Kidney (tissue), 14 donors: ENCODE results near the gene CDKL4. TPM values are rescaled to one million over a fixed set of nuclear protein-coding genes. Genes with fewer than 3 reads are reported as not detected.
"Not testable (repeated sequence)": the region's sequence is repeated elsewhere in the genome, so short reads cannot be mapped to it uniquely, and the experiment has no call there.

Source experiments
- DNase-seq, 5 donors: peaks; one replicate each; pipeline ENCODE4 v3.0.0-alpha.2; 2013 to 2020
- FAIRE-seq: peaks from 2 replicates; lab custom pipeline; 2012; peaks lifted over from hg19 to GRCh38; lab: Jason Lieb, UNC
- H3K27ac ChIP-seq, 2 donors: one replicate each; pipeline ENCODE4 v1.7.0; 2013; ENCODE audit warnings: low read depth in 2 of 2, low read length in 2 of 2, inconsistent platforms in 1 of 2
- H3K27me3 ChIP-seq: one replicate; pipeline ENCODE4 v1.7.1; 2013; ENCODE audit warnings: low read length, inconsistent platforms; ENCODE audit not compliant: control insufficient read depth, insufficient read depth
- H3K36me3 ChIP-seq, 3 donors: one replicate each; pipeline versions ENCODE4 v1.7.0 to v1.7.1; 2013; ENCODE audit warnings: low read length in 3 of 3, control low read depth in 1 of 3, inconsistent platforms in 1 of 3; ENCODE audit not compliant: insufficient read depth in 3 of 3, control insufficient read depth in 2 of 3
- H3K4me1 ChIP-seq, 3 donors: one replicate each; pipeline versions ENCODE4 v1.7.0 to v1.7.1; 2013; ENCODE audit warnings: low read length in 3 of 3, inconsistent platforms in 1 of 3, low read depth in 1 of 3; ENCODE audit not compliant: control insufficient read depth in 2 of 3, insufficient read depth in 2 of 3
- H3K4me3 ChIP-seq, 3 donors: one replicate each; pipeline versions ENCODE4 v1.7.0 to v1.8.1; 2013; ENCODE audit warnings: low read length in 3 of 3, control low read depth in 1 of 3, inconsistent platforms in 1 of 3
- H3K9ac ChIP-seq, 3 donors: one replicate each; pipeline versions ENCODE4 v1.7.0 to v1.7.1; 2013; ENCODE audit warnings: low read length in 3 of 3, control low read depth in 1 of 3, inconsistent platforms in 1 of 3
- H3K9me3 ChIP-seq, 3 donors: one replicate each; pipeline versions ENCODE4 v1.7.0 to v1.7.1; 2013; ENCODE audit warnings: low read length in 3 of 3, control low read depth in 1 of 3, inconsistent platforms in 1 of 3; ENCODE audit not compliant: control insufficient read depth in 2 of 3, insufficient read depth in 1 of 3
- CTCF ChIP-seq: IDR thresholded peaks from 3 replicates; pipeline ENCODE4 v1.5.1; 2012; ENCODE audit warnings: mild to moderate bottlenecking, moderate library complexity, borderline replicate concordance; ENCODE audit not compliant: insufficient read depth; ENCODE audit errors: extremely low read depth
- intact Hi-C: fragments of 100-400 bp; cut with DNase I; formaldehyde crosslinking; loops from one replicate; pipeline ENCODE4 v1.11.1; 2022
- polyA plus RNA-seq: library from polyadenylated mRNA; stranded (reverse); fragments of 350-450 nt; fragmentation: Illumina TruSeq; extraction: RNeasy Lipid Tissue Mini Kit (QIAGEN cat#74804); gene quantifications from one replicate; pipeline ENCODE4 v1.2.3, GENCODE V29; 2014; ENCODE audit warnings: low read depth, low replicate concordance; ENCODE audit not compliant: insufficient read depth
- total RNA-seq: library from RNA; stranded (reverse); fragmentation: NEBNext Ultra II Directional; extraction: Animal tissue kit (Norgen Biotek cat#: 25700); gene quantifications from one replicate; pipeline ENCODE4 v1.2.1, GENCODE V29; 2021
- donor health status: control.
- donor health status: control.
- donor health status: control.
- donor health status: control.
- donor health status: control.
- donor health status: DM: yes; HTN: yes; CAD: no.
- donor health status: Normal renal cell carcinoma (clear cell type).

CDKL4 gene
- total and polyA plus RNA-seq, 2 donors from 2014 or later = 1.2 TPM; not detected in 1

DNA sequence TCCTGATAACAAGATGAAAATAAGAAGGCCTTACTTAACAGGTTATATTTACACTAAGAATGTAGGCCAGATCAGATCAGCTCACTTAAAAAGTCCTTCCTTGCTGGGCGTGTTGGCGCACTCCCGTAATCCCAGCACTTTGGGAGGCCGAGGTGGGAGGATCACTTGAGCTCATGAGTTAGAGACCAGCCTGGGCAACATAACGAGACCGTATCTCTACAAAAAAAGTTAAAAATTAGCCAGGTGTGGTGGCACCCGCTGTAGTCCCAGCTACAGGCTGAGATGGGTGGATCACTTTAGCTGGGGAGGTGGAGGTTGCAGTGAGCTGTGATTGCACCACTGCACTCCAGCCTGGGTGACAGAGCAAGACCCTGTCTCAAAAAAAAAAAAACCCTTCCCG lies 69.7 kb downstream of the CDKL4 start:
- Histone ChIP-seq H3K4me1 (no peaks in the 10 kb centered on the region), H3K27me3 (no peaks in the 10 kb centered on the region), H3K4me3 (no peak overlapping the region), H3K9ac (no peak overlapping the region), H3K9me3 (no peaks in the 10 kb centered on the region), H3K27ac (no peak overlapping the region), H3K36me3 (no peaks in the 10 kb centered on the region)
- no peak for TF ChIP-seq CTCF
- intact Hi-C loops = no loop called here
- no peak for FAIRE-seq
- DNase-seq = no peak

- FAIRE-seq, intact Hi-C loops: not testable (repeated sequence)
These were observed 71.6 kb downstream of the CDKL4 start for GRCh38 chr2:39172047-39172706.

GRCh38 chr2:39171621-39172020 lies 72.1 kb downstream of the CDKL4 start:
- intact Hi-C loops = no loop called here
- TF ChIP-seq CTCF = no peak
- Histone ChIP-seq H3K4me3 (no peak overlapping the region), H3K27me3 (no peaks in the 10 kb centered on the region), H3K4me1 (no peaks in the 10 kb centered on the region), H3K27ac (no peak overlapping the region), H3K9me3 (no peaks in the 10 kb centered on the region), H3K9ac (no peak overlapping the region), H3K36me3 (no peaks in the 10 kb centered on the region)
- DNase-seq = no peak
- no peak for FAIRE-seq

More at GRCh38 chr2:39172047-39172706, 71.6 kb downstream of the CDKL4 start:
- H3K36me3 ChIP-seq, H3K9ac ChIP-seq, H3K27me3 ChIP-seq, DNase-seq, H3K27ac ChIP-seq, H3K4me1 ChIP-seq, H3K4me3 ChIP-seq, H3K9me3 ChIP-seq: not testable (repeated sequence)

DNA sequence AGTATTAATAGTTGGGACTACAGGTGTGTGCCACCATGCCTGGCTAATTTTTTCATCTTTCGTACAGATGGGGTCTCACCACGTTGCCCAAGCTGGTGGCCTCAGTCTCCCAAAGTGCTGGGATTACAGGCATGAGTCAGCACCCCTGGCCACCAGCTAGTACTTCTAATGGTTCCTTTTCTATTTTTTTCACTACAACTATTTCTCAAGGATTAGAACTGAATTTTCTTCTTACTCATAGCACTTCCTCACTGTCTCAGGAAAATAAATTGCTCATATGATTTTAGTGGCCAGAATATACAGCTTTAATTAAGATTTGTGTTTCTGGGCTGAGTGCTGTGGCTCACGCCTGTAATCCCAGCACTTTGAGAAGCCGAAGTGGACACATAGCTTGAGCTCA lies 79.7 kb downstream of the CDKL4 start:
- intact Hi-C loops = no loop called here
- no peak overlapping the region for H3K9ac ChIP-seq
- no peaks in the 10 kb centered on the region for H3K4me1 ChIP-seq
- no peak for TF ChIP-seq CTCF
- DNase-seq (no peak), FAIRE-seq (no peak)
- no peaks in the 10 kb centered on the region for H3K9me3 ChIP-seq
- no peak overlapping the region for H3K27ac ChIP-seq
- H3K4me3 ChIP-seq = no peak overlapping the region
- no peaks in the 10 kb centered on the region for H3K36me3 ChIP-seq
- H3K27me3 ChIP-seq = no peaks in the 10 kb centered on the region
